HG03097 (cell line): ENCODE data around the gene ITGB2.

Experiments used
- ATAC-seq: cut with Tn5 transposase; IDR thresholded peaks from one replicate; pipeline ENCODE4 v1.9.1; 2021; ENCODE audit not compliant: unreplicated experiment, low FRiP score

ITGB2 gene

DNA sequence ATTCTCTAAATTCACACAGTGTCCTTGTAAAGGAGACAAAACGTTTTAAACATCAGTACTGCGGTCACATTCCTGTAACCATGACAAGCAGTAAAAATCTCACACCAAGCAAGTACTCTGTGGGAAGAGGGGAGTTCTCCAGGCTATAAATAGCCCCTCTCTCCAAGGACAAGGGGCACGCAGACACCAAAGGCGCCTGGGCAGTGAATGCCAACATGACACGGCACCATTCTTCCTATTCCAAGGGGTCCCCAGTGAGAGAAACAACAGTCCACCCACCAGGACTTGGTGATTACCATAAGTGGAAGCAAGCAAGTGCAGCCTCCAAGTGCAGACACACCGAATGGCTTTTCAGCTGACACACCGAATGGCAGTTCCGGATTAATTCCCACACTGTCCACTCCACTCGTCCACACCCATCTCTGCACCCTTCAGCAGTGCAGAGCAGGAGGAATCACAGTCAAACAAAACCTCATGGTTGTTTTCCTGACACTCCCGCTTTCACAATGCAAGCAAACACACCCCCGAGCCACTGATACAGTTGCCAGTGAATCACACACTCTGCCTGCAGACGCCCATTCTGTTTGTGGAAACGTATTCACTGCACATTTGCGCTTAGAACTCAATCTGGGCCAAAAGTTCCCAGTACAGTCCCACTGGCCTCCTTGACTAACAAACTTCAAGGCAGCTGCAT, 49.0 kb downstream of the ITGB2 start:
- no peak for ATAC-seq

DNA sequence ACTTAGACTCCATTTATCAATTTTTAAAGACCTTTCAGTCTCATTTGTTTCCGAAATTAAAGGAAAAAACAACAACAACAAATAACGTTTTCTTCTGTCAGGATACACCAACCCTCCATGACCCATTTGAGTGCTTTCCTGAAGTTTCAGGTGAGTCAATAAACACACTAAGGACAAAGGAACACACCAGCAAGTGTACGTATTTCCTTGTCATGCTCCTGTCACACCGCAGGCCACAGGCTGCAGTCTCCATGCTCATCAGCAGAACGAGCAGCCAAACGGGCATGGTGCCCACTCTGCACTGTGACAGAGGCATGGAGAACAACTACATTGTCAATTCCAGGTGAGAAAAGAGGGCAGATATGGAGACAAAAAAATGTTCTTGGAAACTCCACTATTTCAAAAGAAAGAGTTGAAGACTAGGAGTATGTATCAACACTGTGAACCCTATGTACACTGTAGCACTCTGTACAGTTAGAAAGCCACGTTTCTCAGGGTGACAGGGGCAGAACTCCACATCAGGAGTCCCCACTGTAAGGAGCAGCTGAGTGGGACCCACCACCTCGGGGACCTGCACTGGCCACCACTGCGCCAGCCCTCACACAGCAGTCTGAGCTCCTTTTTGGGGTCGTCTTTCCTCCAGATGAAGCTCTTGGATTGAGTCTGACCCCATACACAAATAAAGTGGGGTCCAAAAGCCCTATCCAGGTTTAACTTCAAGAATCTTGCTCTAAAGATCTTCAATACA, 49.8 kb downstream of the ITGB2 start:
- no peak for ATAC-seq

DNA sequence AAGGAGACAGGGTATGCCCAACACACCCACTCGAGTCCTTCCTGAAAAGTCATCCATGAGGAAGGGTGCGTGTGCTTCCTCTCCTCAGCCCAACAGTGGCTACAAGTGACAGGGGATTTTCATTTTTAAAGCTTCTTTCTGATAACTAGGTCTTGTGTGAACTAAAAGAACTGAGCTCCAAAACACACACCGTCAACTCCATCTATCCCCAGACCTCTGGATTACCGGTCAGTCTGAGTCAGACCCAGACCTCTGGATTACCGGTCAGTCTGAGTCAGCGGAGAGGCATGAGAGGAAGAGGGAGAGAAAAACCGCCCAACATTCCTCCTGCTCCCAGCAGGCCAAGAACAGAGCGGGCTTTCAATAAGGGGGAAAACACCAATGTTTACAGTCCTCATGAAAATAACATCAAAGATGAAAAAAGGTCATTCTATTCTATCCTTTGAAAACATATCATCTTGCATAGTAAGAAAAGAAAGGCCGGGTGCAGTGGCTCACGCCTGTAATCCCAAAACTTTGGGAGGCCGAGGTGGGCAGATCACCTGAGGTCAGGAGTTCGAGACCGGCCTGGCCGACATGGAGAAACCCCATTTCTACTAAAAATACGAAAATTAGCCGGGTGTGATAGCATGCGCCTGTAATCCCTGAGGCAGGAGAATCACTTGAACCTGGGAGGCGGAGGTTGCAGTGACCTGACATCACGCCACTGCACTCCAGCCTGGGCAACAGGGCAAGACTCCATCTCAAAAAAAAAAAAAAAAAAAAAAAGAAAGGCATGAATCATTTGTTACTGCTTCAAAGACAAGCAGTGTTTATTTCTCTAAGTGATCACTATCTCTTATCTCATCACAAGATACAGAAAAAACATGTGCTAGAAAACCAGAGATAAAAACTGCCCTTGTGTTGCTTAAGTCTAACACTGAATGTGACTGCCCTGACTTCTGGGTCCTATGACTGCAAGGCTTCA, 50.6 kb downstream of the ITGB2 start:
- ATAC-seq: no peak

DNA sequence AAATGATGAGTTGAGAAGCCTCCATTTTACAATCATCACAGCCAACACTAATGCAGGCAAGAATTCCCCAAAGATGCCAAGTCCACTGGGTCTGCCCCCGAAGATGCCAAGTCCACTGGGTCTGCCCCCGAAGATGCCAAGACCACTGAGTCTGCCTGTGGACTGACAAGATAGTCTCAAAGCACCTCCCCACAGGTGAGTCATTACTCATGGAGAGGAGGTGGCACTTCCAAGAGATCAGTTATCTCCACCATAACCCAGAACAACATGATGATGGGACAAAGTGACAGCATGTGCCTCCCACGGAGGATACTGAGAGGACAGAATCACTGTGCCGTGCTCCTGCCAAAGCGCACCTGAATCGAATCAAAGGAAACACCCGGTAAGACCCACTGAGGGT, 52.0 kb downstream of the ITGB2 start:
- no peak for ATAC-seq

DNA sequence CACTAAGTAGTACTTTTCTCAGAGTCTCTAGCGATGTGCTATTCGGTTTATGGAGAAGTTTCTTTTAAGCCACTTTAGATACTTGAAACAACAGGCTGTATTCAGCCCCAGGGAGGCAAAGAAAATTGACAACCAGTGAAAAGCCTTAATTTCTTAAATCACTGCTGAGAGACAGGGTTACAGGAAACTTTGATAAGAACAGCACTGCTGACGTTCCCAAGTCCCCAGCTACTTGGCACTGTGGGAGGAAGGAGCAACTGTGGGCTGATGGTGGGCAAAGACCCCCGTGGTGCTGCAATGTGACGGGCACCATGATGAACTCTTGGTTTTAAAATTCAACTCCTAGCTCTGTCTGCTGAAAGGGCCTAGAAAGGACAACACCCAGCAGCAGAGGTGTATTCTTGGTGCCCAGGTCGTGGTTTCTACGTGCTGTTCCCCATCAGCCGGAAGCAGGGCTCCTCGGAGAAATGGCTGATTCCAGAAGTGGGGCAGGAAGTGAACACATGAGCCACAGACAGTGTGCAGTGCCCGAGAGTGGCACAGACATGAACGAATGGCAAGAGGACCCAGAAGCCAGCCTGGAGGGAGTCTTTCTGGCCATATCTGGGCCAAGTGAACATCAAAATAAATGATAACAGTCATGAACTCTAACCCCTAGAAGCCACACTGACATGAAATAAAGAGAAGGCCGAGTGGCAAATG, 52.5 kb downstream of the ITGB2 start:
- ATAC-seq: no peak

DNA sequence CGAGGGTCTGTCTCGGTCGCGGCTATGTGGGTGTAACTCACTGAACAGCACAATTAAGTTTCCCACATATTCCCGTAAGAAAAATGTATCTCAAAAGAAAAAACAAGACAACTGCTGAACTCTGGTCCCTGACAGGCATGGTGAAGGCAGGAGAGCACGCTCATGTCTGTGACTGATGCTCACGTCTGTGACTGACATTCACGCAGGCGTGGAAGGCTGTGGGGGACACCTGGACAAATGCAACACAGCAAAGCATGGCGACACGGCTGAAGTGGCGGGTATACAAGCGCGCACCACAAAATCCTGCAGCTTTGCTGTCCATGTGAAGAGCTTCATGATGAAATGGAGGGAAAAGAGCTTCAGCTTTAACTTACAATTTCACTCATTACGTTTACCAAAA, 53.2 kb downstream of the ITGB2 start:
- ATAC-seq: no peak

DNA sequence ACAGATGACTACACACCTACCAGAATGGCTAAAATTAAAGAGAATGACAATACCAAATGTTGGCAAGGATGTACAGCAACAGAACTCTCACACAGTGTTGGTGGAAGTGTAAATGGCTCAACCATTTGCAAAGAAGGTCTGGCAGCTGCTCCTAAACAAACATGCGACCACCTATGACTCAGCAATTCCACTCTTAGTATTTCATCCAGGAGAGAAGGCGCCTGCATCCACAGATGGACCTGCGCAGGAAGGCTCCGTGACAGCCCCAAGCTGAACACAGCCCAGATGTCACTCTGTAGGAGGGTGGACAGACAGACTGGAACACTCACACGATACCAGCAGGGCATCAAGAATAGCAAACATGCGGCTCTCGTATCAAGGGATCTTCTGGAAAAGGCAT, 53.9 kb downstream of the ITGB2 start:
- no peak for ATAC-seq

DNA sequence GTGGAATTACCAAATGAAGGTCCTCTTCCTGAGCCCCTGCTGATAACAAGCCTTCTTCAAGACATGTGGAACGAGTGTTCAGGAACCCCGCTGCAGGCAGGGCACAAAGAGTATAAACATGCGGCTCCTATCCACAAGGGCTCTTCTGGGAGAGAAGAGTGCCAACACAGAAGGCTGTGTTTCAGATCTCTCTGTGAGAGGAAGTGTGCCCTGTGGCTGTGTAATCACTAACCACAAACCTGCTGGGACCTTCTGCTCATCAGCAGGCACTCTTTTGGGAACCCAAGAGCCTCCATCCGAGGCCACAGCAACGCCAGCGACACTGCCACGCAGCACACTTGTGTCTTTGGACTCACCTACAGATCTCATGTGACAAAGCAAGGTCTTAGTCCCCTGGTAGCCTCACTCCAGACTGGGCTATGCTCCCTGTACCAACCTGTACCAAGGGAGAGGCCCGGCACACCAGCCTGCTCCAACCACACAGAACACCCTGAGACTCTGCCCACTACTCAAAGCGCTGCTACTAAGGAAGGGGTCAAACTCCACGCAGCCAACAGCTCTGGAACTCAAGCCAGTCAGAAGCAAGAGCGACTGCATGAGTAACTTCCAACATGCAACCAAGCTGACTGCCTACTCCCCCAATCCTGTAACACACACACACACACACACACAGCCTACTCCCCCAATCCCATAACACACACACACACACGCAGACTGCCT, 55.0 kb downstream of the ITGB2 start:
- ATAC-seq: no peak

DNA sequence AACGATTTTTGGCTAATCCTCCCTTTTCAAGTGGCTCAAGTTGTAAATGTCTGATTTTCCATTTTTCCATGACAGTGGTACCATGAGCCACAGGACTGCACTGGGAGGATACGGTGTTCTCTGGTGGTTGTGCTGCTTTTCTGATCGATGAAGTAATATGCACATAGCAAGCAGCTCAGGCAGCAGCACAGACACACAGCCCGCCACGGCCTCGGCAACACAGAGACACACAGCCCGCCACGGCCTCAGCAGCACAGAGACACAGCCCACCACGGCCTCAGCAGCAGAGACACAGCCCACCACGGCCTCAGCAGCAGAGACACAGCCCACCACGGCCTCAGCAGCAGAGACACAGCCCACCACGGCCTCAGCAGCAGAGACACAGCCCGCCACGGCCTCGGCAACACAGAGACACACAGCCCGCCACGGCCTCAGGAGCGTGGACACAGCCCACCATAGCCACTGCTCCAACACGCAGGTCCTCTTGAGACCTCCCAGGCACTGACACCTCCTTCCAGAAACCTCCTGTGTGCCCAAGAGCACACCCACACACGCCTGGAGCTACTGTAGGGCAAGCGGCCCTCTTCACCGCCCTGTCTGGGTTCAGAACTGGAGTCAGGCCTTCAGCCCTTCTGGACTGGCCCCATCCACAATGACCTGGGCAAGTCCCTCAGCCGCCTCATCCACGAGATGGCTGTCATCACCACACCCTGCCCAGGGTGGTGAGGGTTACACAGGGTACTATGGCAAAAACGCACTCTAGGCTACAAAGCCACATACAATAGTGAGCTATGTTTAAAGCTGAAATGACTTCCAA, 57.6 kb downstream of the ITGB2 start:
- no peak for ATAC-seq

DNA sequence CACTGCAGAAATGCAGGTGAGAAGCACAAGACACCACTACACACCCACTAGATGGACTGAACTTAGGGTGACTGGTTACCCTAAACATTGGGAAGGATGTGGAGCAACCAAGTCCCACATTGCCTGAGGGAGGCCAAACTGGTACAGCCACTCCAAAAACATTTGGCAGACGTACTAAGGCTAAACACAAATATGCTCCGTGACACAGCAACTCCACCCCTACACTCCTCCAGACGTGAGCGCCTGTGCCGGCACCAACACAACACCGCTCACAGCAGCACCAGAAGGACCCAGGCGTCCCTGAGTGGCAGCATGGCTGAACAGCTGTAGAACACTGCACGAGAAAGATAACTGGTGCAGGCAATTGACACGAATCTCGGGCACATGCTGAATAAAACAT, 61.9 kb downstream of the ITGB2 start:
- ATAC-seq: no peak

DNA sequence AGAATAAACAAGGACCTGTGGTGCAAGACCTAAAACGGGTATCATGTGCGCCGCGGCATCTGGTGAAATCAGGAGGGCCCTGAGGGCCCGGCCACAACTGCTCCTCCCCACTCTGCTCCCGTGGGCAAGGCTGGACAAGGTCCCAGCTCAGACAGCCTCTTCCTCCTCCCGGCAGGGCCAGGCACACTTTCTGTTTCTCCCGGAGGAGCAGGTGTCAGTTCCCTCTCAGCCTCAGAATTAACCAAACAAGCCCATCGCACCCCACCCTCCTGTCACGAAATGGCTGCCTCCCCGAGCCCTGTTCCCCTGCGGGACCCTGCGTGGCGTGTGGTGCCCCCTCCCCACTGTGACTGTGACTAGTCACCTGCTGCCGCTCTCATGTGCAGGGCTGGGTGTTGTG, 62.4 kb downstream of the ITGB2 start:
- no peak for ATAC-seq

DNA sequence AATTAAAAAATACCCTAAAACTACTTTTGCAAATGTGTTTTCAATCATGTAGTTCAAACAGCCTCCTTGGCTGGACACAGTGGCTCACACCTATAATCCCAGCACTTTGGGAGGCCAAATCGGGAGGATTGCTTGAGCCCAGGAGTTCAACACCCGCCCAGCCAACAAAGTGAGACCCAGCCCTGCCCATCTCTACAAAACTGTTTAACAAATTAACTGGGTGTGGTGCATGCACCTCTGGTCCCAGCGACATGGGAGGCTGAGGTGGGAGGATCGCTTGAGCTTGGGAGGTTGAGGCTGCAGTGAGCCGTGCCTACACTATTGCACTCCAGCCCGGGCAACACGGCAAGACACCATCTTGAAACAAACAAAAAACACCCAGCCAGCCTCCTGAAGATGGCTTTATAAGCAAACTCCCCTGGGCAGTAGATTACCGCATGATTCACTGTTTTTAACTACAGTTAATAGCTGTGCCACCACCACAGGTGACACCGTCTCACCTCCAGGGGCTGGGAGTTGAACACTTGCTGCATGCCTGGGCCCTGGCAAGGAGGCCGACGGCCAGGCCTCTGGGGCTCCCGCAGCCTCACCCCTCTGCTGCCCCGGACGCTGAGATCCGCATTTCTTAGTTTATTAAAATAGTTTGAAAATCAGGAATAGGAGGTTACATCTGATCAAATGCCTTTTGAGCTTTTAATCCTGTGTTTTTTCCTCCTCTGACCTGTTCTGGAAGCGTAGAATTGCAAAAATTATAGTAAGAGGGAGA, 63.4 kb downstream of the ITGB2 start:
- no peak for ATAC-seq

DNA sequence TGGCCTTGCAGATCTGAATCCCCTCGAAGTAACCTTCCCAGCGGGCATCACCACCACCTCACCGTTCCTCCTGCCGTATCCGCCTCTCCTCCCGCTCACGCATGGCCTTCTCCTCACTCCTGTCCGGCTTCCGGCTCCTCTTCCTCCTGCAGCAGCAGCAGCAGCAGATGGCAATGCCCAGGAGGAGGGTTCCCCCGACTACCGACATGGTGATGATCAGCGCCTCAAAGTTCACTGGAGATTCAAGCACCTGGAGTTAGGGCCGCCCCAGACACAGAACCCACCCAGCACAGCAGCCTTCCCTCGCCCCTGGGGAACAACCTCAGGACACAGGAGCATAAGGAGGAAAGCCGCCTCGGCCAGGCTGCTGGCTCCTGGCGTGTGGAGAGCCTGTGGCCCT, 64.6 kb downstream of the ITGB2 start:
- ATAC-seq: no peak

DNA sequence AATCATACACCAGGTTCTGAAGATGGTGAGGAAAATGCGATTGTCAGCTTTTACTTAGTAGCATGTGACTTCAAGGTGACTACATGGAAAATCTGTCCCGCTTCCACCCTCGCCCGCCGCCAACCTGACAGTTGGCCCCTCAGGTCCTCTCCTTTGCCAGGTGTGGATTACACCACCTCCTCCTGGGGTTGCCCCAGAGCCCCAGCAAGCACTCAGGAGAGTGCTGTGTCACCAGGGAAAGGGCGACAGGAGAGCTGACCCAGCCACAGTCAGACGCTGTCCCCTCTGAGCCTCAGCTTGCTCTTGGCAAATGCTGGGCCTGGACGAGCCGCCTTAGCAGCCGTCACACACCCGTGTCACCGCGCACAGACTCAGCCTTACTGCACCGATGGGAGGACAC, 65.1 kb downstream of the ITGB2 start:
- ATAC-seq: no peak

DNA sequence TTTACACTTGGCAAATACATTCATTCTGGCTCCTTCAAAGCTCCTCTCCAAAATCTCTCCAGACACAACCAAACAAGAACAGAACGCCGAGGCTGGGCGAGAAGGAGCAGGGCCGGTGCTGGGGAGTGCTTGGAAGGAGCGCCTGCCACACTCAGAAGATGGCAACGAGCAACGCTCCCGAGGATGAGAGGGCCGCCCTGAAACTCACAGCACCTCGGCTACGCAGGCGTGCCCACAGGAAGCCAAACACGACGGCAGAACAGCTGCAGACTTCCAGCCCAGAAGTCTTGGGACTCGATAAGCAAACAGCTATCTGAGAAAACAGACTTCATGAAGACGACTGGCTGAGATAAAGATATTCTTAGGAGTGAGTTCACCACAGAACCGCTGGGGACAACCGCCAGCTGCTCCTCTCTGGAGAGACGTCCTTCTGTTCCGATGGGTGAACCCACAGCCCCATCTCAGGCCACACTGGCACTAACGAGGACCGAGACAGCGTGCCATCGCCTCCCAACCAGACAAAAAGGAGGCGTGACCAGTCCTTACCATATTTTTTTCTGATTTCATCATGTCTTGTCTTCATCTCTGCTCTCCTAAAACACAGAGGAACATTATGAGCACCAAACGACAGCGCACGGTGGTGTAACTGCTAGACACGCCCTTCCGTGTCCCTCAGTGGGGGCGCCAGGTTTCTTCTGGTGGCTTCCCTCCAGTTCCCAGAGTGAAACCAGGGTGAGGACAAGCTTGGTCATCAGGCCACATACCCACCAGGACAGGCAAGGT, 65.8 kb downstream of the ITGB2 start:
- ATAC-seq: no peak

DNA sequence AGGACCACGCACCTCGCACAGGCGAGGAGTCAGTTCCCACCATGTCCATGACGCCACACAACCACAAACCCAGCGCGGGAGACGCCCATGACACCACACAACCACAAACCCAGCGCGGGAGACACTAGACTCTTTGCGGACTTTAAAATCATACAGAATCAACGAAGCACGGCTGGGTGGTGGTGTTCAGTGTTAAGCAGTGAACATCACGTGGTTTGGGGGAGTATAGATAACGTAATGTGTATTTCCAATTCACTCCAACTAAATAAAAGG, 66.4 kb downstream of the ITGB2 start:
- no peak for ATAC-seq

DNA sequence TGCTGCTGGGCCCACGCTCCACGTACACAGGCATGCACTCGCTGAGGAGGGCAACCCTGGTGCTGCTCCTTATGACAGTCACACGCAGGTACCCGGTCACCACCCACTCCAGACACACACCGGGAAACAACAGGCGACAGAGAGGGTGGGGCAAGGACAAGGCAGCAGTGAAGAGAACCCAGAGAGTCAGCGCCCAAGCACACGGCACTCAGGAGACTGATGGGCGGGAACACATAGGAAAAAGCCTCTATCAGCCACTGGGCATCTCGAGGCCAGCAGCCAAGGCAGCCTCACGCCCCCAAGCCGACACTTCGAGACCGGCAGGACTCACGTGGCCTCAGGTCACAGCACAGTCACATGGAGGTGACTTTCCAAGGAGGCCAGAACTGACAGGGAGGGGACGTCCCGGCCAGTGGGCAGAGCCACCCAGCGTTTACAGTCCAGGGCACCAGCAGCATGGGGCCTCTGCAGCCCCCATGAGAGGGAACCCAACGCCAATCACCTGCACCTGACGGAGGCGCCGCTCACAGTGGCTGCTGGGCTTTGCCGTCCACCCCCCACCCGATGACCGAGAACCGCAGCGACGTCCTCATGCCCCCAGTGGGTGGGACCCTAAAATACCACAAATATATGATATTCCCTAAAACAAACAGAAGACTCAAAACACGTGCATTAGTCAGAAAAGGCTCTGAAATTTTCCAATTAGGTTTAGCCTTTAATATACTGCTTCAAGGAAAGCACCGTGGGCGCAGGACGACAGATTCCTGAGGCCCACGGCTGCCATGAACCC, 66.9 kb downstream of the ITGB2 start:
- no peak for ATAC-seq
